ENCODE measurements around the gene RAB4A. TPM values are rescaled to one million over a fixed set of nuclear protein-coding genes. Genes with fewer than 3 reads are reported as not detected.

RAB4A gene
- total and polyA plus RNA-seq, 2 of the 13 experiments (the other 11 are each of a cell fraction or from before 2014, with no cell fraction given), result 56.0 to 80.1 TPM

GRCh38 chr1:229225331-229225782, 45.6 kb upstream of the RAB4A start (continued):
- 0 out of 2 replicates have a peak, but pooled peaks have one; percentile 30 for TF ChIP-seq ZNF331 (CRISPR knock-in tag; IDR thresholded peaks at IDR 0.05)
- no peak for TF ChIP-seq ARNT (IDR thresholded peaks at IDR 0.05)
- TF ChIP-seq PBX3 (CRISPR knock-in tag; IDR thresholded peaks at IDR 0.05; ENCODE audit: borderline replicate concordance), result no peak
- no peak for TF ChIP-seq ZNF335 (CRISPR knock-in tag; IDR thresholded peaks at IDR 0.05)
- TF ChIP-seq NKX3-1 (CRISPR knock-in tag; IDR thresholded peaks at IDR 0.05), result no peak
- TF ChIP-seq ZBTB43 (CRISPR knock-in tag; conservative IDR thresholded peaks at IDR 0.05), result peak; percentile 70
- 0 out of 2 replicates have a peak, but pooled peaks have one; percentile 69 for TF ChIP-seq ARID2 (CRISPR knock-in tag; IDR thresholded peaks at IDR 0.05; ENCODE audit: borderline replicate concordance)
- no peak for TF ChIP-seq ZNF496 (CRISPR knock-in tag; IDR thresholded peaks at IDR 0.05; ENCODE audit: insufficient replicate concordance)
- 0 out of 2 replicates have a peak, but pooled peaks have one; percentile 26 for TF ChIP-seq HNRNPL (IDR thresholded peaks at IDR 0.05; ENCODE audit: low read depth, low read length)
- TF ChIP-seq ZBTB26 (CRISPR knock-in tag; IDR thresholded peaks at IDR 0.05; ENCODE audit: borderline replicate concordance), result peak; percentile 38; the same call in 1 of the 2 replicates
- TF ChIP-seq HOXA5 (CRISPR knock-in tag; IDR thresholded peaks at IDR 0.05), result 0 out of 2 replicates have a peak, but pooled peaks have one; percentile 24
- TF ChIP-seq HNF1B (CRISPR knock-in tag; IDR thresholded peaks at IDR 0.05), result no peak
- no peak for TF ChIP-seq ZNF607 (CRISPR knock-in tag; IDR thresholded peaks at IDR 0.05; ENCODE audit: borderline replicate concordance)
- no peak for TF ChIP-seq ZNF780A (CRISPR knock-in tag; IDR thresholded peaks at IDR 0.05)
- TF ChIP-seq ZNF749 (CRISPR knock-in tag; IDR thresholded peaks at IDR 0.05; ENCODE audit: borderline replicate concordance), result no peak
- TF ChIP-seq SIX1 (CRISPR knock-in tag; IDR thresholded peaks at IDR 0.05; ENCODE audit: borderline replicate concordance), result no peak
- no peak for TF ChIP-seq FOXO4 (CRISPR knock-in tag; conservative IDR thresholded peaks at IDR 0.05)
- peak; percentile 75 for TF ChIP-seq HNF4A (CRISPR knock-in tag; IDR thresholded peaks at IDR 0.05)
- TF ChIP-seq SP5 (CRISPR knock-in tag; IDR thresholded peaks at IDR 0.05; ENCODE audit: borderline replicate concordance, low read depth), result 0 out of 2 replicates have a peak, but pooled peaks have one; percentile 24
- TF ChIP-seq ZNF503 (CRISPR knock-in tag; IDR thresholded peaks at IDR 0.05), result peak; percentile 33; the same call in 1 of the 2 replicates
- TF ChIP-seq FOXP1 (IDR thresholded peaks at IDR 0.05), result no peak
- TF ChIP-seq FOXP1 (CRISPR knock-in tag; IDR thresholded peaks at IDR 0.05), result no peak

Data from HepG2 (cell line).